ENCODE data around the gene PARS2. TPM values are rescaled to one million over a fixed set of nuclear protein-coding genes. Genes with fewer than 3 reads are reported as not detected.

The PARS2 gene
- total RNA-seq, 2 donors from 2014 or later, result 12.0 to 12.2 TPM

- no peaks in the 10 kb centered on the region for H3K27me3 ChIP-seq (replicated peaks; ENCODE audit: insufficient read depth)
- intact Hi-C loops (cut with DNase I), result no loop called here
- no peak overlapping the region for H3K4me3 ChIP-seq
- WGBS, result 43% methylated on average over 5 of the region's 5 CpGs
- no peak overlapping the region for H3K27ac ChIP-seq
- no peaks in the 10 kb centered on the region for H3K36me3 ChIP-seq
- no peak for TF ChIP-seq POLR2A (IDR thresholded peaks at IDR 0.05)
- TF ChIP-seq POLR2AphosphoS5 (IDR thresholded peaks at IDR 0.05), result no peak
- TF ChIP-seq CTCF (IDR thresholded peaks at IDR 0.05), result no peak
- H3K9me3 ChIP-seq, result no peaks in the 10 kb centered on the region
- H3K4me1 ChIP-seq (replicated peaks), result no peaks in the 10 kb centered on the region
- no peak for DNase-seq (ENCODE audit: low spot score)
Measured at GRCh38 chr1:54788459-54788858, 24.1 kb upstream of the PARS2 start.

GRCh38 chr1:54787604-54788003 lies 23.3 kb upstream of the PARS2 start:
- no peak for DNase-seq (ENCODE audit: low spot score)
- H3K4me1 ChIP-seq (replicated peaks), result no peaks in the 10 kb centered on the region
- H3K36me3 ChIP-seq, result no peaks in the 10 kb centered on the region
- no peak overlapping the region for H3K4me3 ChIP-seq
- no peak overlapping the region for H3K27ac ChIP-seq
- WGBS, result 85% methylated on average over 11 of the region's 11 CpGs
- TF ChIP-seq CTCF (IDR thresholded peaks at IDR 0.05) (no peak), POLR2AphosphoS5 (IDR thresholded peaks at IDR 0.05) (no peak), POLR2A (IDR thresholded peaks at IDR 0.05) (no peak)
- H3K27me3 ChIP-seq (replicated peaks; ENCODE audit: insufficient read depth), result no peaks in the 10 kb centered on the region
- H3K9me3 ChIP-seq, result no peaks in the 10 kb centered on the region
- intact Hi-C loops (cut with DNase I), result no loop called here

GRCh38 chr1:54786778-54787177 lies 22.5 kb upstream of the PARS2 start:
- DNase-seq (ENCODE audit: low spot score), result no peak
- intact Hi-C loops (cut with DNase I), result no loop called here
- H3K27me3 ChIP-seq (replicated peaks; ENCODE audit: insufficient read depth), result no peaks in the 10 kb centered on the region
- TF ChIP-seq CTCF (IDR thresholded peaks at IDR 0.05) (no peak), POLR2A (IDR thresholded peaks at IDR 0.05) (no peak), POLR2AphosphoS5 (IDR thresholded peaks at IDR 0.05) (no peak)
- H3K27ac ChIP-seq, result no peak overlapping the region
- no peak overlapping the region for H3K4me3 ChIP-seq
- 92% methylated on average over 8 of the region's 8 CpGs for WGBS
- no peaks in the 10 kb centered on the region for H3K36me3 ChIP-seq
- H3K4me1 ChIP-seq (replicated peaks), result no peaks in the 10 kb centered on the region
- no peaks in the 10 kb centered on the region for H3K9me3 ChIP-seq

GRCh38 chr1:54784066-54784465 lies 19.7 kb upstream of the PARS2 start:
- no peaks in the 10 kb centered on the region for H3K9me3 ChIP-seq
- no peaks in the 10 kb centered on the region for H3K4me1 ChIP-seq (replicated peaks)
- no peak overlapping the region for H3K4me3 ChIP-seq
- DNase-seq (ENCODE audit: low spot score), result no peak
- whole genome bisulfite sequencing, result 81% methylated on average over 2 of the region's 2 CpGs
- no peaks in the 10 kb centered on the region for H3K36me3 ChIP-seq
- no peak for TF ChIP-seq POLR2AphosphoS5 (IDR thresholded peaks at IDR 0.05)
- no peak for TF ChIP-seq CTCF (IDR thresholded peaks at IDR 0.05)
- no peak for TF ChIP-seq POLR2A (IDR thresholded peaks at IDR 0.05)
- H3K27ac ChIP-seq, result no peak overlapping the region
- intact Hi-C loops (cut with DNase I), result no loop called here
- no peaks in the 10 kb centered on the region for H3K27me3 ChIP-seq (replicated peaks; ENCODE audit: insufficient read depth)

- no peak for DNase-seq (ENCODE audit: low spot score)
- Histone ChIP-seq H3K4me1 (replicated peaks) (no peaks in the 10 kb centered on the region), H3K4me3 (no peak overlapping the region), H3K9me3 (no peaks in the 10 kb centered on the region), H3K27ac (no peak overlapping the region), H3K36me3 (no peaks in the 10 kb centered on the region), H3K27me3 (replicated peaks; ENCODE audit: insufficient read depth) (no peaks in the 10 kb centered on the region)
- TF ChIP-seq POLR2AphosphoS5 (IDR thresholded peaks at IDR 0.05) (no peak), CTCF (IDR thresholded peaks at IDR 0.05) (no peak), POLR2A (IDR thresholded peaks at IDR 0.05) (no peak)
- WGBS, result 64% methylated on average over 2 of the region's 2 CpGs
- intact Hi-C loops (cut with DNase I), result no loop called here
Measured at GRCh38 chr1:54782588-54782987, 18.3 kb upstream of the PARS2 start.

All from prostate gland (tissue), 2 donors.